GM21619 (cell line): ENCODE data around the gene FKRP.

Experiments used
- ATAC-seq: cut with Tn5 transposase; IDR thresholded peaks from one replicate; pipeline ENCODE4 v1.9.1; 2021; ENCODE audit not compliant: unreplicated experiment

Gene FKRP

DNA sequence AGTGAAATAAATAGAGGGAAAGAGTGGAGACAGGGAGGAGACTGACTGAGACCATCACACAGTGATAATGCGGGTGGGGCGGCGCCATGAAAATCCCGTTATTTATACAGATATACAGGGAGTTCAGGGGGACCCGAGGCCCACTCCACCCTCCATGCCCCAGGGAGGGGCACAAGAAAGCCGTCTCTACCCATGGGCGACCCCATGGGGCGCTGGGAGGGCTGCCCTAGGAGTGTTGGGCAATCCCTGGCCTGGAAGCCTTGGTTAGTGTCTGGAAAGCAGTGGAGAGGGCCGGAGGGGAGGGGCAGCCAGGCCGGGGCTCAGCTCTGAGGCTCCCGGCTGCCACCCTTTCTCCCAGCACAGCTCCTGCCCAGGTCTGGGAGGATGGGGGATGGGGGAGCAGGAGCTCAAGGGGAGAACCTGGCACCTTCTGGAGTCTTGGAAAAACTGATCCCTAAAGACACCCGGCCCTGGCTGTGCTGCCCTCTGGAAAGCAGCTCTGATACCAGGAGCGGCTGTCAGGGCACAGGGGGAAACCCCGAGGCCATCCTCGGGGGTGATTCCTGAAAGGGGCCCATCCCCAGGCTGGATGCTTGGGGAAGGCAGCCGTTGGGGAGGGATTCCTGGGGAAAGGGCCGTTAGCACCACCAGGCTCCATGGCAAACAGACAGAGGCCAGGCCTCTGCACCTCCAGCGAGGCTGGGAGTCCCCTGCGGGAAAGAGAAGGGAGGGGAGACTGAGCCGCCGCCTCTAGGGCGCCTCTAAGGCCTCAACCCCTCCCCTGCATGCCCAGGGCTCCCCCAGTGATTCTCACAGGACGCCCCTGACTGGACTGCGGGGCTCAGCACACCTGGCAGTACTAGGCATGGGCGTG is 26.0 kb upstream of the FKRP start:
- ATAC-seq, result no peak

DNA sequence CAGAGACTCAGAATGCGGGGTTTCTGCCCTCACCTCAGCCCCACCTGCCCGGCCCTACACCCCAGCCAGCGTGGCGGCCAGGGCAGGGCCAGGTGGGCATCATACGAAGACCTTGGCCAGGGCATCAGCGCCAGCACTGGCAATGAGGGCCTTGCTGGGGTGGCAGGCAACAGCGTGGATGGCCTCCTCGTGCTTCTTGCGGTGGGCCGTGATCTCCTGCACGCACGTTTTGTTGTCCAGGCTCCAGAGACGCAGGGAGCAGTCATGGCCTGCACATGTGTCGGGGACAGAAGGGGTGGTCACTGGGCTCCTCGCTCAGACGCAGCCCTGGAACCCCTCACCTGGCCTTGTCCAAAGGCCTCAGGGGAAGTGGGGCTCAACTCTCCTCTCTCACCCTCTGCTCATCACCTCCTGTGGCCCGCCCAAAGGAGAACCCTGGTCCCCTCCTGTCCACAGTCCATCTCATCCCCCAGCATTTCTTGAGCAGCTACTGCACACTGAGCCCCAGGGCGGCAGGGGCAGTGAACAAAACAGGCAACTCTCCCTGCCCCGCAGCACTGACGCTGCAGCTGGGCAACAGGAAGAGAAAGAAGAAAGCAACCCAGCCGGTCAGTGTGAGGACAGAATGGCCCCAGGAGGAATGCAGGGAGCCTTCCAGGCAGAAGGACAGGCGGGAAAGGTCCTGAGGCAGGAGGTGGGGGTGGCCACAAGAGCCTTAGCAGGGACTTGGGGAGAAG is 25.2 kb upstream of the FKRP start:
- no peak for ATAC-seq

DNA sequence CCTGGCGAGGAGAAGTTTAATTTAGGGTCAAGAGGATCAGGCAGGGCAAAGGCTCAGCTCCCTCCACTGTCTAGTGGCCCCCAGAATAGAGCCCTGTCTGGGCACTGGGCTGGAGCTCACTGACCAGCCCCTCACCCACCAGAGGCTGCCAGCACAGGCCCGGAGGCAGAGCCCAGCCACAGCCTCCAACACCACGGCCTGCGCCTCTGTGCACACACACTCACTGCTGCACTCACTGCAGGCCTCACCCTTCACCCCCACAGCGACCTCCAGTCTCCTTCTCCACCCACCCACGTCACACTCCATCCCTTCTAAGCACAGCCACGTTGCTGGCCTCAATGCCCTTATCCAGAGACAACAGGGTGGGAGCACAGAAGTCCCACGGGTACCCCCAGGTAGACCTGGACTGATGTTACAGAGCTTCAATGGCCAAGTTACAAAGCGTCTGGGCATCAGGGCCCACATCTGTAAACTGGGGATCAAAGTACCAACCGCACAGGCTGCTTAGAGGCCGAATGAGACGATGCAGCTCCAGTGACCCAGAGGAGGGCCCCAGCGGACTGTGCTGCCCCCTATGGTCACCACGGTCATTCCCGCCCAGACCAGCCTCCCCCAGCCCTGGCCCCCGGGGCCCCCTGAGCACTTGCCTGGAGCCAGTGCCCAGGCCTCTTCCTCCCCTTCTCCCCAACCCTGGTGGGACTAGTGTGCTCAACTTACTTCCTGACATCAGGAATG is 24.4 kb upstream of the FKRP start:
- ATAC-seq, result no peak

DNA sequence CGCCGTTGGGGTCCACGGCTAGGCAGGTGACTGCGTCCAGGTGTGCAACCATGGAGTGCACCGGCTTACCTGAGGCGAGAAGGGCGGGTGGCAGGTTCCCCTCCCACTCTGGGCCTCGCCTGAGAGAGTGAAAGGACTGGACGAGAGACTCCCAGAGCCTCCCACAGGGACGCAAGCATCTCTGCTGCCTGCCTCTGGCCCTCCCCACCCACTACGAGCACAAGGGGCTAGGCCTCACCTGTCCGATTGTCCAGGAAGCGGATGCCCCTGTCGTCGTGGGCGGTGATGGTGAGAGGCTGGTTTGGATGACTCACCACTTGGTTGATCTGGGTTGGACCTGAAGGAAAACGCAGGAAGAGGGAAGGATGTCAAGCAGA is 23.9 kb upstream of the FKRP start:
- no peak for ATAC-seq

DNA sequence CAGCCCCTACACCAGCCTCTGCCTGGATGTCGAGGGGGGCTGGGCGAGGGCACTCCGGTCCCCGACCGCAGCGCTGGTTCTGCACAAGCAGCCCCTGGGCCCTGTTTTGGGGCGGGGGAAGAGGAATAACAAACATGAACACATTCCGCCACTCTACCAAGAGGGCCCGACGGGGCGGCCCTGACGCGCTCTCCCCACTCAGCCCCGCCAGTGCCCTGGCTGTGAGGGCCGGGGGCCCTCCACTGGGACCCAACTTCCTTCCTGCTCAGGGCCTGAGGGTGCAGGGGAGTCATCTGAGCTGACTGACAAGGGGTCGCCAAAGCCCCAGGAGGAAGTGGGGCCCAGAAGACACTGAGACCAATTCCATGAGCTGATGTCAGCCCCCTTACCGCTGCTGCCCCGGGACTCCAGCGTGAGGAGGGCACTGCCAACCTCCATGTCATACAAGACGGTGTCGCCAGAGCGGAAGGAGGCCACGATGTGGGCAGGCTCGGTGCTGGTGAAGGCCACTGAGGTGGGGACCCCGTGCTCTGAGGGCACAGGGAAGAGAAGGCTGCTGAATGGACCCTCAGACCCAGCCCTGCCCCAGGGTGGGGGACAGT is 23.3 kb upstream of the FKRP start:
- ATAC-seq, result no peak

DNA sequence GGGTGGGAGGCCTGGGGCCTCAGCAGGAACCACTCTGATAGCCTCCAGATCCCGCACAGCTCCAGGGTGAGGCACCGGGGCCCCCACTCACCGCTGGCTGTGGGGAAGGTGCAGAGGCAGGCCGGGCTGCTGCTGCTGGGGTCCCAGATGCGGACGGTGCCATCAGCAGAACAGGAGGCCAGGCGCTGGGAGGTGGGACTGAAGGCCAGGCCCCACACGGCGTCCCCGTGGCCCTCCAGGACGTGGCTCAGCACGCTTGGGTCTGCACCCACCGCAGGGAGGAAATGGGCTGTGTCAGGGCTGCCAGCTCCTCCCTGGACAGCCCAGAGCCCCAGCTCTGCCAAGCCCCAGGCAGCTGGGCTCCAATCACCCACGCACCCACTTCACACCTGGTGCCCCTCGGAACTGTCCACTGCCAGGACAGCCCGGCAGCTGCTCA is 22.8 kb upstream of the FKRP start:
- no peak for ATAC-seq

DNA sequence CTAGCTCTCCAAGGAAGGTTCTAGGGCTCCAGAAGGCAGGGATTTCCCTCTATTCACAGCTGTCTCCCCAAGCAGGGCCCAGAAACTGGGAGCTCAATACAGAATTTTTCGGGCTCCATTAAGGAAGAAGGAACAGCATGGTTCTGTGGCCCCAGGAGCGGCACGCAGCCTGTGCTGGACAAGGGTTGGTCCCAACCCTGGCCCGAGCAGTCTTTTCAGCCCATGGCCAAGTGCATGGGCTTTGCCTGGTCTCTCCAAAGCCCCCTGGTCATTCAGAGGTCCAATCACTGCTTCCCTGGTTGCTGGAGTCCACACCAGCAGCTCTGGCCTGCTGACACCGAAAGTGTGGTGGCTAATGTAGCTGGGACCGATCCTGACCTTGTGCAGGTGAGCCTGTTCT is 22.4 kb upstream of the FKRP start:
- ATAC-seq, result no peak

DNA sequence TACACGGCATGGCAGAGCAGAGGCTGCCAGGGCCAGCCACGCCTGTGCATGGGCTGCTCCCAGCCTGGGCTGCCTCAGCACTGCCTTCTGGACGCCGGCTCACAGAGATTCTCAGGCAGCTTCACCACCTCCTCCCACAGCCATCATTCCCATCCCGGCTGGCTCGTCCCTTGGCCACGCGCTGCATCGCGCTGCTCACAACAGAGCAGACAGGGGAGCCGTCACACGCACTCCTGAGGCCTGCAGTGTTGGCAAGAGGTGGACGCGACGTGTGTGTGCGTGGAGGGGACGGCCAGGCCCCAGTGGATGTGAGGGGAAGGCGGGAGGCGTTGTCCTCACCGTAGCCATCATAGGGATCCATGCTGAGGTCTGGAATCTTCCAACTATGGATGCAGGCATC is 21.4 kb upstream of the FKRP start:
- no peak for ATAC-seq

DNA sequence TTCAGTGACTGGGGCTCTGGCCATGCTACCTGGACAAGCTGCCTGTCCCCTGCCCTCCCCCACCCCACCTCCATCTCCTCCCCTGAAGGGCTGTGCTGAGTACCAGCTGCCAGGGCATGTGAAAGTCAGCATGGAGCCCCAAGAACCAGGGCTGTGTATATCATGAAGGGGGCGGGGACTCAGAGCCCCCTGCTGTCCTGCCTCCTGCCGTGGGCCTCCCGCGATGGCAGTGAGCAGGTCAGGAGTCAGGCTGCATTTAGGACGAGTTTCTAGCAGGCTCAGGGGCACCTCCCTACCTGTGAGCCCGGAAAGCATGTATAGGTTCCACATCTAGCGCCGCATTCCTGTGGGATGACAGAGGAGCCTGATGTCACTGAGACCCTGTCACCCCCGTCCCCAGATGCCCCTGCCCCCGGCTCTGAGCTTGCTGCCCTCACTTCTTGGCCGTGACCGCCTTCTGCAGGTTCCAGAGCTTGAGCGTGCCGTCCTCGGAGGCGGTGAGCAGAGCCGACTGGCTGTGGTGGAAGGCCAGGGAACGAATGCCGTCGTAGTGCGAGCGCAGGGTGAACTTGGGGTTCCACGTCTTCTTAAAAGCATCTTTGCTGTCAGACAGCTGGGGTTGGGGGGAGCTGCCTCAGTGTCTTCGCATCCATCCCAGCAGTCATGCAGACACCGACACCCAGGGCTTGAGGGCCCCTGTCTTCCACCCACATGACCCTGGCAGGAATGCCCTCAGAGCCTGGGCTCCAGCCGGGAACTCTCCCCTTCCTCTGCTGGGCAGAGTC is 20.6 kb upstream of the FKRP start:
- no peak for ATAC-seq

DNA sequence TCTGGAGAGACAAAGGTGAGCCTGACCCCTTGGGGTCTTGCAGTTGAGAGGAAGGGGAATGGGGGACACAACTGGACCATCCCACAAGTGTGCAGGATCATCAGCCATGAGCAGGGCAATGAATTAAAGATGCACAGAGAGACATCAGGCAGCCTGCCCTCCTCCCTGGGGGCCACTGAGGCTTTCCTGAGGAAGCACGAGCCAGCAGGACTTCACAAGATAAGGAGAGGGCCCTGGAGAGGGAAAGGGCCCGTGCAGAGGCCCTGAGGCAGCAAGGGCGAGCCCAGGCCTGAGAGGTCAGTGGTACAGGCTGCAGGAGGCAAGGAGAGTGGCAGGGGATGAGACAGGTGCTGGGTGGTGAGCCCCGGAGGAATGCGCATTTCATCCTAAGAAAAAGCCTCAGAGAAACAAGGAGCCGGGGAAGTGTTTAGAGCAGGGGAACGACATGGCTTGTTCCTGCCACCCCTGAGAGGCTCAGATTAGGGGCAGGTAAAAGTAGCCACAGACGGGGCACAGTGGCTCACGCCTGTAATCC is 19.9 kb upstream of the FKRP start:
- ATAC-seq, result no peak

DNA sequence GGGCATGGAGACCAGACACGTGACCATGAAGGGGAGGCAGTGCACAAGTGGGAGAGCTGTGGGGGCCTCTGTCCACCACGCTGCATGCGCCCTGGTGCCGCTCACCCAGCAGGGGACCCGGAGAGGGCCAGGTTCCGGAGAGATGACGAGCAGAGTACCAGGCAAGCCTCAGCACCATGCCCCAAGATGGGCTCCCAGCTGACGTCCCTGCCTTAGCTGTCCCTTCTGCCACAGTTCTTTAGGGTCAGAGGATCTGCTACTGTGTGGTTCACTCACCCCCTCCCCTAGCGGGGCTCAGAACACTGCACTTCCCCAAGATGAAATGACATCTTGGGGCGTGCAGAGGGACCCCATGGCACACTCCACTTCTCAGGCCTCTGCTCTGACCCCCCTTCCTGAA is 19.3 kb upstream of the FKRP start:
- no peak for ATAC-seq

DNA sequence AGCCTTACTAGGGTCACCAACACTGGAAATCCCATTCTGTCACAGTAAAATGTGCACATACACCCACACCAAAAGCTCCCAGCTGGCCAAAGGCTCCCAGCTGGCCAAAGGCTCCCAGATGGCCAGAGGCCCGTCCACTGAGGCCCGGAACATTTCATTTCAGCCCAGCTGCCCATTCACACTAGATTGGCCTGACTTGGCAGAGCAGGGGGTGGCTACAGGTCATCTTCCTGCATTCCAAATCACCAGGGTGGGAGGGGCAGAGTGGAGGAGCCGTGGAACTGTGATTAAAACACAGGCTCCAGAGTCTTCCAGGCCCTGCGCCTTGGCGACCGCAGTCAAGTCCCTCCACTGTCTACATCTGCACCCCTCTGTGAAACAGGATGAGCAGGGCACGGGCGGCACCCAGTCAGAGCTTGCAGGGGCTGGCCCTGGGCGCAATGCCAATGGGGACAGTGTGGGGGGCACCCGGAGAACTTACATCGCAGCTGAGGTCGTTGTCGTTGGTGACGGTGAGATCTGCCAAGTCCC is 18.8 kb upstream of the FKRP start:
- ATAC-seq, result no peak

DNA sequence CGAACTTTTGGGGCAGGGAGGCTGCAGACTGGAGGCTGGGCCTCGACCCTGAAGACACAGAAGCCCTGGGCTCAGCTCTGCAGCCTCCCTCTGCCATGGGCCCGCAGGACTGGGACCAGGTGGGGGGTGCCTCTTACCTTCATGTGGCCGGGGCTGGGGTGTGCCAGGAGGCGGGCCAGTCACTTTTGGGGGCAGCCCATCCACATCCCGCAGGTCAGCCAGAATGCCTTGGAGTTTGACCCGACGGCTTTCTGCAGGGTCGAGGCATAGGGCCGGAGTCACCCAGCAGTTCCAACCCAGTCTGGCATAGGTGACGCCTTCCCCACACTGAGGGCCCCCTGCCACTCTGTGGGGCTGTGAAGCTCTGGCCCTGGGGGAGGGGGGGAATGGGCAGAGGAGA is 18.1 kb upstream of the FKRP start:
- ATAC-seq, result no peak

DNA sequence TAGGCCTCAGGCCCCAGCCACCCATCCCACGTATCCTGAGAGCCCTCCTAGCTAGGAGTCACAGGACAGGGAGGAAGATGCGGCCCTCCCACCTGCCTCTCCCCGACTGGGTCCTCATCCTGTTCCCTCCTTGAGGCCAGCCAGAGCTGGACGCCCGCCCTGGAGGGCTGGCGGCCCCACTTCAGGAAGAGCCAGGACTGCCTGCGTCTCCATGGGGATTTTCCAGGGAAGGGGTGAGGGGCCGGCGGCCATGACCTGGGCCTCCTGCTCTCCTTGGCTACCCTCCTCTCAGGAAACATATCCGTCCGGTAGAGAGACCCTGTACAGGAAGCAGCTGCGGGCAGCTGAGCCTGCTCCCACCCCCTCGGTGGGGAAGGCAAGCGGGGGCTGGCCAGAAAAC is 17.6 kb upstream of the FKRP start:
- ATAC-seq, result no peak

DNA sequence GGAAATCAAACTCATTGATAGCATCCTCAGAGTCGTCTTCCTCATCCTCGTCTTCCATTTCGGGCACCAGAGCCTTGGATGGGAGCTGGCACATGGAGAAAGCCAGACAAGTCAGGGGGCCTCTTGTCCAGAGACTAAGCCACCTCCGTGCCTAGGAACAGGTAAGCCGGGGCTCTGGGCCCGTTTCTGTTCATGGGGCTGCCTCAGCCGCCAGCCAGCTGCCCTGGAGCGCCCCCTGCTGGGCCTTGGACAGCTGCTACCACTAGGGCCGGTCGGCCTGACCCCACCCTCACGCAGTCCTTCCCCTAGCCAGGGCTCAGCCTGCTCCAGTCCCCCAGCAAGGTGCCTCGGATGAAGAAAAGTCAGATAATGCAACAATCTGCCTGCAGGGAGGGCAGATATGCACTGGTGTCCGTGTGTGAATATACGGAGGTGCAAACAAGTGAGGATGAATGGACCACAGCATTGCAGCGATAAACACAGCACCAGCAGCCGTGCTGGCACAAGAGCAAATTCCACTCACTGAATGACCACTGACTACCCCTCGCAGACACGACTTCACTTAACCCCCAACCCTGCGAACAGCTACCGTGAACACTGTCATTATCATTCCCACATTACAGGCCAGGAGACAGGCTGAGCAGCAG is 17.0 kb upstream of the FKRP start:
- no peak for ATAC-seq

DNA sequence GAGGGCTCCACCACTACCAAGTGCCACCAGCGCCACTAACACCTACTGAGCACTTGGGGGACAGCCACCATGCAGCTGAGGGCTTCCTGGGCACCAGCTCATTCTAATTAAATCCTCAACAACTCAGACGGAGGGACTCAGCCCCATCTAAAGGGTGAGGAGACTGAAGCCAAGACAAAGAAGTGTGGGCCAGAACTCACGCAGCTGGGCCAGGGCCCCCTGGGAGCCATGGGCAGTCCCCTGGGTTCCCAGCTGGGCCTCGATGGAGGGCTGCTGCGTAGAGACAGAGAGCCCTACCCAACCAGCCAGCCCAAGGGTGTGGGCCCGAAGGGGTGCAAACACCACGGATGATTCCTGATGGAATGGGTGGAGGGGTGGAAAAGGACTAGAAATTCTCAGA is 16.2 kb upstream of the FKRP start:
- no peak for ATAC-seq

DNA sequence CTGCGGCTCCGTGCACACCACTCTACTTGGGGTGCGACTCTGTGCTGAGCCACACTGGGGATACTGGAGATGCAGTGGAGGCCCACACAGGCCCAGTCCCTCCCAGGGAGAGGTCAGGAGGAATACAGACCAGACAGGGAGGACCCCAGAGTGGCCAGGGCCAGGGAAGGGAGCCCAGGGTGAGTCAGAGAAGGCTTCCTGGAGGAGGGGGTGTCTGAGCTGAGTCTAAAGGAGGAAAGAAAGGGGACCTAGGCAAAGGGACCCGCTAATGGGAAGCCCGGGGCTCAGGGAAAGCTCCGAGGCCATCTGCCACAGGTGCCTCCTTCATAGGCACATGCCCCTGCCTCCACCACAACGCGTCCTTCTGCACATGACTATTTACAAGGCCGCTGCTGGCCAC is 15.7 kb upstream of the FKRP start:
- no peak for ATAC-seq

DNA sequence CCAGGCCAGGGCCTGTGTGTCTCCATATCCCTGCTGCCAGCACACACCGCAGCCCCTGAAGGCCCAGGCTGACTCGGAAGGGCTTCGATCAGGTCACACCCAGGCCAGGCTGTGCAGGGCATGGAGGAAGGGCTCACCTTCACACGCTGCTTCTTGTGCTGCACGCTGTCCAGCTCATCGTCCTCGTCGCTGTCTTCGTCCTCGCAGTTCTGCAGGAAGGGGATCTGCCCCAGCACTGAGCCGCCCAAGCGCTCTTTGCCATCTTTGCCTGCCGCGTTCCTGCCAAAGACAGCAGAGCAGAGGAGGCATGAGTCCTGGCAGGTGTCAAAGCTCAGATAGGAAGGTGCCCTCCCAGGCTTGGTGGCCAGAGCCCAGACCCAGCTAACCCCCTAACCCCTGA is 15.3 kb upstream of the FKRP start:
- no peak for ATAC-seq

DNA sequence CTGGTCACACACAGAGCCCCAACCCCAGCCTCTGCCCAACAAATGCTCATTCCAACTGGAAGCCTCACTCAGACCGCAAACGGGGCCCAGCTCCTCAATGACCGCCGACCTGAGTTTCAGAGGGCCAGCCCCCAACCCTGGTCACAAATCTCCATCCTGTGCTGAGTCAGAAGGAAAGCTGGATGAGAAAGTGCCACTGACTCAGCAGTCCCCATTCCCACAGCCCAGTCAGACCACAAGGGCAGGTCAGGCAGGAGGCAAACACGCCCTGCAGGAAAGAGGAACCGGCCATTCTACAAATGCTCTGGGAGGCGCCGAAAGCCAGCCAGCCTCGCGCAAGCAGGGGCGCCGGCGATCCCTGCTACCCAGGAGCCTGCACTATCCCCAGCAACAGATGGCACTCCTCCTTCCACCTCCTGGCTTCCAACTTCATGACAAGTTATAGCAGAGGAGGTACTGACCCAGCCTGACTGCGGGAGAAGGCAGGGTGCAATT is 14.8 kb upstream of the FKRP start:
- ATAC-seq, result no peak
